ENCODE results near the gene PTPRR. TPM values are rescaled to one million over a fixed set of nuclear protein-coding genes. Genes with fewer than 3 reads are reported as not detected.

The PTPRR gene
- total RNA-seq, 4 donors from 2014 or later = 0.19 TPM; not detected in 3

GRCh38 chr12:70637303-70638085 is 283.0 kb downstream of the PTPRR start, which contains the start of gene PTPRB:
PTPRB (minus strand) TSS chr12:70637429; CDS start chr12:70637395, 34 bp downstream.
- no peaks in the 10 kb centered on the region for H3K27me3 ChIP-seq
- H3K4me3 ChIP-seq = peak within 1 kb of the TSS in 3 of 4 donors; percentile 19 to 44 (median 33)
- DNase-seq = no peak
- intact Hi-C loops (cut with DNase I) = no loop called here
- H3K9me3 ChIP-seq = no peaks in the 10 kb centered on the region
- WGBS, 2 donors = 38 to 55% methylated on average over 6 of the region's 6 CpGs
- no peaks in the 10 kb centered on the region for H3K36me3 ChIP-seq
- TF ChIP-seq POLR2A (IDR thresholded peaks at IDR 0.05) (no peak), CTCF (IDR thresholded peaks at IDR 0.05) (no peak)
- no peaks in the 10 kb centered on the region for H3K4me1 ChIP-seq
- peak within 1 kb of the TSS in 3 of 4 donors; percentile 42 to 68 (median 59) for H3K27ac ChIP-seq

GRCh38 chr12:70635755-70636154 is 284.8 kb downstream of the PTPRR start:
- Histone ChIP-seq H3K4me3 (peak overlapping the region in 3 of 4 donors; percentile 19 to 44 (median 33)), H3K27ac (peak overlapping the region in 2 of 4 donors; percentile 4 to 24), H3K4me1 (no peaks in the 10 kb centered on the region), H3K9me3 (no peaks in the 10 kb centered on the region), H3K36me3 (no peaks in the 10 kb centered on the region), H3K27me3 (no peaks in the 10 kb centered on the region)
- no peak for TF ChIP-seq POLR2A (IDR thresholded peaks at IDR 0.05)
- no peak for TF ChIP-seq CTCF (IDR thresholded peaks at IDR 0.05)
- intact Hi-C loops (cut with DNase I) = no loop called here
- 65 to 72% methylated on average over 4 to 7 of the region's 7 CpGs for WGBS, 2 donors
- no peak for DNase-seq

DNA sequence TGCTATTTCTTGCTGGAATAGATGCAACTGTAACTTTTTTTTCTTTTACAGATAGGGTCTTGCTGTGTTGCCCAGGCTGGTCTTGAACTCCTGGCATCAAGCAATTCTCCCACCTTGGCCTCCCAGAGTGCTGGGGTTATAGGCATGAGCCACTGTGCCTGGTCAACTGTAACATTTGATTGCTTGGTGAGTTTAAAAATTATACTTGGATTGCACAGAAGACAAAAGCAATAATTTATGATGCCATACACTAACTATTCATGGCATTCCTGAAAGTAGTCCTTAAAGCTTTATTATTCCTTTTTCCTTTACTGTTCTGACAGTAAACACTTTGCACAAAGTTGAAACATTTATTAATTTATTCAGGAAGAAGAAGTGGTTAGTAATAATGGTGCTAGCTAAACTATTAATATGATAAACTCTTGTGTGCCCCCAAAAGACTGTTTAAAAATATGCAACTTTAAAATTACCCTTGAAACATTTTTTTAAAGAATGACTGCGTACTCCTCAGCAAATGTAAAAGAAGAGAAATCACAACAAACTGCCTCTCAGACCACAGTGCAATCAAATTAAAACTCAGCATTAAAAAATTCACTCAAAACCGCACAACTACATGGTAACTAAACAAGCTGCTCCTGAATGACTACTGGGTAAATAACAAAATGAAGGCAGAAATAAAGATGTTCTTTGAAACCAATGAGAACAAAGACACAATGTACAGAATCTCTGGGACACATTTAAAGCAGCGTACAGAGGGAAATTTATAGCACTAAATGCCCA is 291.6 kb downstream of the PTPRR start:
- no peak for DNase-seq
- Histone ChIP-seq H3K4me3 (no peak overlapping the region), H3K36me3 (no peaks in the 10 kb centered on the region), H3K27ac (no peak overlapping the region), H3K27me3 (no peaks in the 10 kb centered on the region), H3K4me1 (no peaks in the 10 kb centered on the region), H3K9me3 (no peaks in the 10 kb centered on the region)
- intact Hi-C loops (cut with DNase I) = no loop called here
- 65 to 89% methylated on average over 3 of the region's 3 CpGs for WGBS, 2 donors
- no peak for TF ChIP-seq CTCF (IDR thresholded peaks at IDR 0.05)

- intact Hi-C loops (cut with DNase I) = no loop called here
- TF ChIP-seq POLR2A (IDR thresholded peaks at IDR 0.05) (no peak), CTCF (IDR thresholded peaks at IDR 0.05) (no peak)
- Histone ChIP-seq H3K27ac (peak overlapping the region in 1 of 4 donors; percentile 17), H3K4me3 (peak overlapping the region in 1 of 4 donors; percentile 15), H3K27me3 (no peaks in the 10 kb centered on the region), H3K9me3 (no peaks in the 10 kb centered on the region), H3K36me3 (no peaks in the 10 kb centered on the region), H3K4me1 (no peaks in the 10 kb centered on the region)
- 57 to 61% methylated on average over 5 of the region's 5 CpGs for WGBS, 2 donors
- no peak for DNase-seq
Measured at GRCh38 chr12:70627677-70628076, 292.9 kb downstream of the PTPRR start.

- Histone ChIP-seq H3K27me3 (no peaks in the 10 kb centered on the region), H3K27ac (no peak overlapping the region), H3K4me3 (no peak overlapping the region), H3K9me3 (no peaks in the 10 kb centered on the region), H3K4me1 (no peaks in the 10 kb centered on the region), H3K36me3 (no peaks in the 10 kb centered on the region)
- WGBS, 2 donors = 82 to 89% methylated on average over 3 of the region's 3 CpGs
- no peak for DNase-seq
- TF ChIP-seq POLR2A (IDR thresholded peaks at IDR 0.05) = no peak
- TF ChIP-seq CTCF (IDR thresholded peaks at IDR 0.05) = no peak
- intact Hi-C loops (cut with DNase I) = no loop called here
Measured at GRCh38 chr12:70626180-70626579, 294.4 kb downstream of the PTPRR start.

All from esophagus squamous epithelium (tissue), 5 donors.